ENCODE measurements around the gene LBX2. TPM values are rescaled to one million over a fixed set of nuclear protein-coding genes. Genes with fewer than 3 reads are reported as not detected.

LBX2 gene
- total RNA-seq, 4 donors from 2014 or later, result 0.80 to 3.8 (median 1.6) TPM; not detected in 1

- H3K4me3 ChIP-seq, result no peak overlapping the region
- no peak overlapping the region for H3K27ac ChIP-seq
- in situ Hi-C loops (cut with MboI; ENCODE audit: low pct_ligation_motif_present in 1 of 4, low pct_unique_long_range_greater_than_20kb in 1 of 4, low sequenced_read_pairs in 3 of 4) (no loop called here), intact Hi-C loops (cut with DNase I; ENCODE audit: low total_unique reads) (no loop called here)
- H3K4me1 ChIP-seq, result peaks cover 8 to 36% (median 31%) of the 10 kb centered on the region in 4 donors
- TF ChIP-seq EP300 (IDR thresholded peaks at IDR 0.05; ENCODE audit: low read depth) (no peak), CTCF (IDR thresholded peaks at IDR 0.05) (no peak), POLR2AphosphoS5 (IDR thresholded peaks at IDR 0.05) (no peak), POLR2A (IDR thresholded peaks at IDR 0.05) (no peak)
- no peak for DNase-seq
- no peaks in the 10 kb centered on the region for H3K9me3 ChIP-seq
- peaks cover 97% of the 10 kb centered on the region for H3K27me3 ChIP-seq
- WGBS, 2 donors (ENCODE audit: low coverage in 1 of 2), result 19% methylated on average over 11 of the region's 36 CpGs; no CpG with 5 or more reads in 1 of the 2 donors
- no peaks in the 10 kb centered on the region for H3K36me3 ChIP-seq
Measured at GRCh38 chr2:74512744-74513604, 13.6 kb upstream of the LBX2 start.

DNA sequence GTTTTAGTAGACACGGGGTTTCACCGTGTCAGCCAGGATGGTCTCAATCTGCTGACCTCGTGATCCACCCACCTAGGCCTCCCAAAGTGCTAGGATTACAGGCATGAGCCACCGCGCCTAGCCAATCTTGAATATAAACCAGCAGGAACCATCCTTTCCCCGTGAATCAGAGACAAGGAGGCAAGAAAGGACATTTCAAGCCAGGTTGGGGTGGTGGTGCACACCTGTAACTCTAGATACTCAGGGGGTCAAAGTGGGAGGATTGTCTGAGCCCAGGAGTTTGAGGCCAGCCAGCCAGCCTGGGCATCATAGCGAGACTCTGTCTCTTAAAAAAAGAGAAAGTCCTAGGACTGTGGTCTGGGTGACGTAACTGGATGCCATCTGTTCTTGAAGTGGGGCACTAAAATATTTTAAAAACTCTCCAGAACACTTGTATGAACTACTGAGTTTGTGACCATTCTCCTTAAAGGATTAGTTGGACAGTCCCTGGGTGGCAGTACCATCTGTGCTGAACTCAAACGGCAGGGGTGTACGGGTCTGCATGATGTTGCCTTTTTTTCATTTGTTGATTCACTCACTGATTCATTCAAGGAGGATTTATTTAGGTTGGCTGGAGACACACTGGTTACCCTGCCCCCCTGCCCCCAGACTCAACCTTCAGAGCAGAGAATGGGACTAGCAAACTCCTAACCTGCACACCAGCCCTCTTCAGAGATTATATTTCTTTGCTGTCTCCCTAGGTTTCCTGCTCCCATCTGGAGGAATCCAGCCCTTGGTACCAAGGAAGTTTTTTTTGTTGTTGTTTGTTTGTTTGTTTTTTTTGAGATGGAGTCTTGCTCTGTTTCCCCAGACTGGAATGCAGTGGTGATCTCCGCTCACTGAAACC lies 11.9 kb upstream of the LBX2 start:
- Histone ChIP-seq H3K9me3 (no peaks in the 10 kb centered on the region), H3K27ac (no peak overlapping the region), H3K36me3 (no peaks in the 10 kb centered on the region), H3K4me1 (peaks cover 12 to 41% (median 35%) of the 10 kb centered on the region in 4 donors), H3K27me3 (peaks cover 81% of the 10 kb centered on the region), H3K4me3 (no peak overlapping the region)
- TF ChIP-seq POLR2A (IDR thresholded peaks at IDR 0.05) (no peak), CTCF (IDR thresholded peaks at IDR 0.05) (no peak), EP300 (IDR thresholded peaks at IDR 0.05; ENCODE audit: low read depth) (no peak), POLR2AphosphoS5 (IDR thresholded peaks at IDR 0.05) (no peak)
- intact Hi-C loops (cut with DNase I; ENCODE audit: low total_unique reads) (no loop called here), in situ Hi-C loops (cut with MboI; ENCODE audit: low pct_ligation_motif_present in 1 of 4, low pct_unique_long_range_greater_than_20kb in 1 of 4, low sequenced_read_pairs in 3 of 4) (no loop called here)
- DNase-seq, result no peak
- WGBS, 2 donors (ENCODE audit: low coverage in 1 of 2), result 39 to 54% methylated on average over 3 to 11 of the region's 11 CpGs

GRCh38 chr2:74510272-74510671 lies 10.9 kb upstream of the LBX2 start:
- Histone ChIP-seq H3K4me1 (peaks cover 16 to 40% (median 35%) of the 10 kb centered on the region in 4 donors), H3K27ac (no peak overlapping the region), H3K9me3 (no peaks in the 10 kb centered on the region), H3K4me3 (no peak overlapping the region), H3K27me3 (peaks cover 70% of the 10 kb centered on the region), H3K36me3 (no peaks in the 10 kb centered on the region)
- TF ChIP-seq POLR2A (IDR thresholded peaks at IDR 0.05), result no peak
- no peak for TF ChIP-seq CTCF (IDR thresholded peaks at IDR 0.05)
- TF ChIP-seq POLR2AphosphoS5 (IDR thresholded peaks at IDR 0.05), result no peak
- no peak for TF ChIP-seq EP300 (IDR thresholded peaks at IDR 0.05; ENCODE audit: low read depth)
- intact Hi-C loops (cut with DNase I; ENCODE audit: low total_unique reads), result no loop called here
- in situ Hi-C loops (cut with MboI; ENCODE audit: low pct_ligation_motif_present in 1 of 4, low pct_unique_long_range_greater_than_20kb in 1 of 4, low sequenced_read_pairs in 3 of 4), result no loop called here
- no peak for DNase-seq
- WGBS, 2 donors (ENCODE audit: low coverage in 1 of 2), result 87 to 95% methylated on average over 4 of the region's 4 CpGs

Measured in transverse colon (tissue), 4 donors.